ENCODE results near the gene ADGRF5. TPM values are rescaled to one million over a fixed set of nuclear protein-coding genes. Genes with fewer than 3 reads are reported as not detected.

Gene ADGRF5
- total RNA-seq, 1 donor from 2014 or later = 238 TPM

GRCh38 chr6:46940433-46941226, 18.9 kb upstream of the ADGRF5 start:
- no peak overlapping the region for H3K4me3 ChIP-seq
- no peaks in the 10 kb centered on the region for H3K27me3 ChIP-seq (ENCODE audit: low read depth)
- DNase-seq = no peak
- H3K4me1 ChIP-seq = peaks cover 63% of the 10 kb centered on the region
- no peaks in the 10 kb centered on the region for H3K9me3 ChIP-seq
- TF ChIP-seq CTCF (IDR thresholded peaks at IDR 0.05) = no peak
- H3K36me3 ChIP-seq = no peaks in the 10 kb centered on the region
- H3K27ac ChIP-seq = peak overlapping the region; percentile 47
- peak; percentile 85 to 90 for ATAC-seq
- intact Hi-C loops (cut with DNase I) = no loop called here

- intact Hi-C loops (cut with DNase I) = no loop called here
- DNase-seq (no peak), ATAC-seq (no peak)
- TF ChIP-seq CTCF (IDR thresholded peaks at IDR 0.05) = no peak
- Histone ChIP-seq H3K4me3 (no peak overlapping the region), H3K9me3 (no peaks in the 10 kb centered on the region), H3K27ac (no peak overlapping the region), H3K27me3 (ENCODE audit: low read depth) (no peaks in the 10 kb centered on the region), H3K4me1 (peaks cover 81% of the 10 kb centered on the region), H3K36me3 (no peaks in the 10 kb centered on the region)
Observed at GRCh38 chr6:46937642-46938041, 15.9 kb upstream of the ADGRF5 start.

GRCh38 chr6:46935687-46936086, 13.9 kb upstream of the ADGRF5 start:
- no peaks in the 10 kb centered on the region for H3K27me3 ChIP-seq (ENCODE audit: low read depth)
- no peak overlapping the region for H3K4me3 ChIP-seq
- DNase-seq (peak; percentile 60), ATAC-seq (peak; percentile 73 to 87)
- TF ChIP-seq CTCF (IDR thresholded peaks at IDR 0.05) = no peak
- H3K9me3 ChIP-seq = no peaks in the 10 kb centered on the region
- intact Hi-C loops (cut with DNase I) = no loop called here
- peaks cover 69% of the 10 kb centered on the region for H3K4me1 ChIP-seq
- H3K27ac ChIP-seq = peak overlapping the region; percentile 62
- no peaks in the 10 kb centered on the region for H3K36me3 ChIP-seq

- Histone ChIP-seq H3K9me3 (no peaks in the 10 kb centered on the region), H3K4me1 (peaks cover 52% of the 10 kb centered on the region), H3K27ac (peak overlapping the region; percentile 31), H3K4me3 (no peak overlapping the region), H3K36me3 (no peaks in the 10 kb centered on the region), H3K27me3 (ENCODE audit: low read depth) (no peaks in the 10 kb centered on the region)
- intact Hi-C loops (cut with DNase I) = no loop called here
- ATAC-seq = no peak
- no peak for DNase-seq
- TF ChIP-seq CTCF (IDR thresholded peaks at IDR 0.05) = no peak
Observed at GRCh38 chr6:46933751-46934150, 12.0 kb upstream of the ADGRF5 start.

GRCh38 chr6:46932526-46933319, 11.0 kb upstream of the ADGRF5 start:
- intact Hi-C loops (cut with DNase I) = no loop called here
- H3K36me3 ChIP-seq = no peaks in the 10 kb centered on the region
- no peak for DNase-seq
- H3K27me3 ChIP-seq (ENCODE audit: low read depth) = no peaks in the 10 kb centered on the region
- no peaks in the 10 kb centered on the region for H3K9me3 ChIP-seq
- H3K27ac ChIP-seq = peak overlapping the region; percentile 31
- peak in 1 of 2 donors; percentile 43 for ATAC-seq
- peaks cover 52% of the 10 kb centered on the region for H3K4me1 ChIP-seq
- no peak for TF ChIP-seq CTCF (IDR thresholded peaks at IDR 0.05)
- H3K4me3 ChIP-seq = no peak overlapping the region

All from lower lobe of right lung (tissue), 2 donors.